NCI-H345 treated with DMSO at 0.1 percent for 48 hours (cell line): ENCODE results near the gene ATXN8OS.
A peak's percentile ranks its signal among the peaks of the same experiment; 100 is the strongest.
"Not testable (repeated sequence)": the region's sequence is repeated elsewhere in the genome, so short reads cannot be mapped to it uniquely, and the experiment has no call there.

Source experiments
- DNase-seq: peaks from one replicate; lab custom pipeline; 2025; ENCODE audit not compliant: unreplicated experiment; lab: John Stamatoyannopoulos, UW

The ATXN8OS gene

DNA sequence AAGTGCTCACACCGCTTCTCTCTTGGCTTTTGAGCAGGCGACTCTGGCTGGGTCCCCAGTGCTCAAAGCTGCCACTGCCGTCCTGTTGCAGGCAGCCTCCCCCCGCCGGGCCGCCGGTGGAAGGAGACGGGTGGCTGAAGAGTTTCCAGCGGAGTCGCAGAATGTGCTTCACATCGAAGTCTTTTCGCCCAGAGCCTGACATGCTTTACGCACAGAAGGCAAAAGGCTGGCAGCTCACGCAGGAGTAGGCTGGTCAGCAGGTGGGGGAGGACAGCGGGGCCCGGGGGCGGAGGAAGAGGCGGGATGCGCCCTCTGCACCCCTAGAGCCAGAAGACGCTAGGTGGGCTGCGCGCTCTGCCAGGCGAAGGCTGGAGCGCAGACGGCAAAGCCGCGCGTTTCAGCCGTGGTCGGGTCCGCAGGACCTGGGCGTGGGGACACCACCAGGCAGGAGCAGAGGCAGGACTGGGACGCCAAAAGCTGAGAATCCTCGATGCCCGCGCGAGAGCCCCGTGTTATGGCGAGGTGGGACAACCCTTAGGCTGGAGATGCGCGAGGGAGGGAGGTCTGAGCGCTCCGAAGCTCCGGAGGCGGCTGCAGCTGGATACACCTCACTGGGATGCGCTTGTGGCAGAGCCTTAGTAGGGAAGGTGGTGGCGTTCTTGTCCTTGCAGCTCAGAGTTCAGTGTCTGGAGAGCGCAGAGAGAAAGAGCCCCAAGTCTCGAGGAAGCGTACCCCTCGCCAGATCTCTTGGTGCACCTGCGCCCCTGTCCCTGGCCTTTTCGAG, at the start of gene ATXN8OS:
Gene ATXN8OS, plus strand, starts transcription at position 329 of the 784 bp plus-strand sequence.
- no peak for DNase-seq

DNA sequence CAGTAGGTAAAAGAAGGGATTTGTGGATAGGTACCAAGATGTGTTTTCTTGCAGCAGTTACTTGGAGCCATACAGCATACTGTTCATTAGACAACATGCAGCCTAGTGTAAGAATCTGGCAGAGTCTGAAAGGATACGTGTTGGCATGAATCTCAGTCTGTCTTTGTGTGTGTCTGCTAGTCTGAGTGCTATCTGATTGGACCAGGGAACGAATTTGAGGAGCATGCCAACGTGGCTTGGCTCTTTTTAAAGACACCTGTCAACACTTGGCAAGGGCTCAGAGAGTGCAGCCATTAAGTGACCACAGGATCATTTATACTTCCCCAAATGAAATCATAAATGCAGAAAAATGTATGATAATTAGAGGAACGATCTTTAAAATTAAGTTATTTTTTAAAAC, 27.6 kb upstream of the ATXN8OS start:
- no peak for DNase-seq

DNA sequence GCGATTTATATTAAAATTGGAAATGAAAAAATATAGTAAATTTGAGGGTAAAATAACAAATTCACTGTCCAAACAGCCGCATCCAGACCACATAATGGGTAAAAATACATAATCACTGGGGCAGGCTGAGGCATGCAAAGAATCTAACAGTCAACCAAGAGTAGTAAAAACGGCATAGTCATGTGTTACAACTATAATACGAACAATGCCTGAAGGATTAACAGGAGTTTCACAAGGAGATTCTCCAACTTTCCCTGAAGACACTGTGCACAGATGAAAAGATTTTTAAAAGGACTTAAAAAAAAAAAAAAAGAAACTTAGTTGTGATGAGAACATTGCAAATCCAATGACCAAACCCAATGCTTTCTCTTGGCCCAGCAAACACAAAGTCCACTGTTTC, 20.4 kb upstream of the ATXN8OS start:
- no peak for DNase-seq

DNA sequence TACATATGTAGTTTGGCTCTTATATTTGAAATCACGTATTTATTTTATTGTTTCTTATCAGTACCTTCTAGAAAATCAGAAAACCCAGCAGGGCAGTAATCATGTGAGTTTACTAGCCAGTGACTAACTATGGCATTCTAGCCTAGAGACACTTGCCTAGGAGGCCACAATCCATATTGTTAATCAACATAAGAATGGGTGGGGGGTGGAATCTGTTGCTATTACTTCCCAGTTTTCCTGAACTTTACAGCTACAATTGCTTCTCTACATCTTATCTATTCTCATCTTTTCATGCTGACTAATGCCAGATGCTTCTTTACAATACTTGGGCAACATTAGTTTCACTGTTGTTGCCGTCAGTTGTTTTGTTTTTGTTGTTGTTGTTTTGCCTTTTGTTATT, 18.7 kb upstream of the ATXN8OS start:
- no peak for DNase-seq

DNA sequence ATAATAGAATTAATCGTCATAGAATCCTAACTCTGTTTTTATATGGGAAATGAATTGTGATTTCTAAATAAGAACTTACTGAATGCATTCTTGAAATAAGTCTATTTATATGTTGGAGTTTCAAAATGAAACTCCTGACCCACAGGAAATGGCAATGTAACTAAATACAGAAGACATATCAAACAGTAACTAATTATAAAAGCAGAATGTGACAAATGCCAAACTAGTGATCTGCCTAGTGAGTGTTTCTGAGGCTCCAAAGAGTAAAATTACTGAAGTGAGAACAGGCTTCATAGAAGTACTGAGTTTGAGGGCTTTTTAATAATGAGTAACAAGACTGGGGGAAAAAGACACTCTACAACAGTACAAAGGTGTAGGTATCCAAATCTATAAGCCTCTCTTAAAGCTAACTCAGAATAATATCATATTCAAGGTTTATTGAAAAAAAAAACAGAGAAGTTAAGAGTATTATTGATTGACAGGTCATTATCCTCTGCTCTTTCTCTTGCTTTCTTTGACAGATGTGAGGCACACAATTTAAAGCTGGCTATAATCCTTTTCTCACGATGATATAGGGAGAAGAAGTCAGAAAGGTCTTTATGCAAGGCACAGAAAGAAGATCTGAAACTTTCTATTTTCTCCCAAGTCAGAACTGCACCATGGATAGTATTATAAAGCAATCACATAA, 17.4 kb upstream of the ATXN8OS start:
- no peak for DNase-seq

DNA sequence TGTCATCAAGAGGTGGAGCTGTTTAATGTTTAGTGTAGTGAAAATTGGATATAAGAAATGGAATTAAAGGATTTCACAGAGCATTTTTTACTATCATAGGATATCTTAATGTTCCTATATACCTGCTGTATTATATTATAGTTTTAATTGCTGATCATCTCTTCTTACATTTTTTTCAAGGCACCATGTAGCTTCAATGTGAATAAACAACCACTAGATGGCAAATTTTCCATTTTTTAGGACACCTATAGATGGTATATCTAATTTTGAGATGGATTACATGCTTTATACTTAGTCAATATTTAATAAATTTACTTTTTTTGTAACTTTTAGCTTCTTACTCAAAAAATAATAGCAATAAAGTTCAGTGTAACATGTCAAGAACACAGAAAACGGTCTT, 9.0 kb upstream of the ATXN8OS start:
- peak; percentile 16 for DNase-seq

DNA sequence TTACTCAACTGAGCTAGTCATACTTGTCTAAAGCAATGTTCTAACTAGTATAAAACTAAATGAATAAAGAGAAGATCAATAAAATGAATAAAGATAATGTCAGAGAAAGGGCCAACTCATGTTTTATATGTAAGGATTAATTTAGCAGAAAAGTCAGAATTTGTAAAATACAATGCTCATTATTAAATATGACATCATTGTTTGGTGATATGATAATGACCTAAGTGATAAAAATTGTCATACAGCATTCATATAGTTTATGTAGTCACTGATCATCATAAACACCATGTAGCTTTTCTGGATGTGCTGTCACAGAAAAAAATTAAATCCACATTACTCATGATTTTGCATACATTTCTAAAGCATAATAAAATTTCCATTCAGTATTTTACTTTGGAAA, 3.1 kb upstream of the ATXN8OS start:
- DNase-seq = no peak

DNA sequence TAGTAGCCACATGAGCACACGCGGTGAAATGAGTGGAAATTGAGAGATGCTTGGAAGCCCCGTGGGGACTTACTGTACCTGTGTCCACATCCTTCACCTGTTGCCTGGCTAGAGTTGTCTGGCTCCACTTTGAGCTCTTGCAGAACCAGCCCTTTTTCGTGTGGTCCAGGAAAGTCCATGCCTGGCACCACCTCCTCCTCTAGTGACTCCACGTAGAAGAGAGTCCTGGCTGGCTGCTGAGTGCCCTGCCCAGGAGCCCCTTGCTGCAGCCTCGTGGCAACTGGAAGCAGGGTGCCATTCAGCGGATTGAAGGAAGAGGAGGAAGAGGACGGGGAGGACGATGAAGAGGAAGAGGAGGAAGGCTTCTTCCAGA, 515 bp upstream of the ATXN8OS start:
- DNase-seq = no peak

DNA sequence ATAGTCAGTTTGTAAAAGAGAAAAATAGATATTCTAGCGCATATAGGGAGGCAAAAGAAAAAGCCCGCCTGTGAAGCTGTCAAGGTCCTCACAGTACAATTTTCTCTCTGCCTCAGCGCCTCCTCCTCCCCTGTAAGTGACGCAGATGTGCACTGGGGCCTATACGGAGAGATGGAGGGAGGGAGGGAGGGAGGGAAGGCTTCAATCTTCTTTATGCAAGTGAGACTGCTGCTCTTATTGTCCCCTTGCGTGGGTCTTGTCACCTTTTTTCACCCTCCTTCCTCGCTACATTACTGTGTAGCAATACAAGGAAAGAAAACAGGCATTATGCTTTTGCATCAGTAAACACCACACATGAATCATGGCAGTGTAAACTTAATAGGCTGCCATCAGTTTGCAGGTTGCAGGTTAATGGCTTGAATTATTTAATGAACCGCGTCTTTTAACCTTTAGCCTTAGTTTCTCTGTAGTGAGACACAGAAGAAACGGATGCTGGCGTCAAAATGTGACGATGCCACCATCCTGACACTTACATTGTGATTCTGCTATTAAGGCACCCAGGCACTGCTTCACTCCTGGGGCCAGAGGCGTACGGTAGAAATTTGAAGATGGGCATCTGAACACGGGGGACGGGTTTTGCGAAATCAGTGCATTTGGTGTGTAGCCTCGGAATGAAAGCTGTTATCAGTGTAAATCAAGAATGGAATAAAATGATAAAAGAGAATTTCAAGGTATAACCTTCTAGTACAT, 905 bp downstream of the ATXN8OS start, which contains the start of gene KLHL1:
Gene KLHL1, minus strand, starts transcription at position 97 of the 750 bp plus-strand sequence. CDS start 753 bp downstream, outside the sequence.
- no peak for DNase-seq

DNA sequence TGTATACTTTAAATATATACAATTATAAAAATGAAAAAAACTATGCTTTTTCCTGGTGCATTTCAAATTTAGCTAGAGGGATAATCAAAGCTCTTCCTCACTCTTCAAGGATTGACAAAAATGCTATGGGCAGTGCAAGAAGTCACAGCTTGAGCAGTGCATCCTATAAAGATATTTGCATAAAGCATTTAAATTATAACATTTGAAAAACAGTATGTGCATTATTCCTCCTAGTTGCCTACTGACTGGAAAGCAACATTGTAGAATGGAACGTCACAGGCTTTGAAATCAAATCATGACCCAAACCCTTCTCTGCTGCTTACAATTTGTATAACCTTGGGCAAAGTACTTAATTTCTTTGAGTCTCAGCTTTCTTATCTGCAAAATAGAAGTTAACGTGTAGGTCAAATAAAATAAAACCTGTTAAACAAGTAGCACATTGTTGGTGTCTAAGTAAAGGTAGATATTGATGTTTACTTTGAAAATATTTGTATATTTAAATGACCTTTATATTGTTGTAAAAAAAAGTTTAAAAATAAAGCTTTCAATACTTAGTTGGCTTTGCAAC, 9.8 kb downstream of the ATXN8OS start:
- DNase-seq = no peak

DNA sequence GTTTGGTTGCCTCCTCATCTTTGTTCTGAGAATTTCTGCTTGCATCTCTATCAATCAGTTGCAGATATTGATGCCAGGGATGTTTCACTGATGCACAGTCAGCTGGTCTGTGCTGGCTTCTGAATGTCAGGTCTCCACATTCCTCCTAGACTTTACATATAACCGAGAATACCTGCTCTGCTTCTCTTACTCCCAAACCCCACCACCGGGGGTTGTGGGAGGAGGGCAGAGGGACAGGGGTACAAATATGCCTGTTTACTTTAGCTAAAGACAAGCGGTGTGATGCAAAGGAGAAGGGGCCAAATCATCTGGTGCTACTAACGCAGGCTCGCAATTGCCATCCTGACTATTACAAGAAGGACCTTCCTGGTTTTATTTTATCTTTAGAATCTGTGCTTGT, 18.1 kb downstream of the ATXN8OS start:
- DNase-seq = no peak

DNA sequence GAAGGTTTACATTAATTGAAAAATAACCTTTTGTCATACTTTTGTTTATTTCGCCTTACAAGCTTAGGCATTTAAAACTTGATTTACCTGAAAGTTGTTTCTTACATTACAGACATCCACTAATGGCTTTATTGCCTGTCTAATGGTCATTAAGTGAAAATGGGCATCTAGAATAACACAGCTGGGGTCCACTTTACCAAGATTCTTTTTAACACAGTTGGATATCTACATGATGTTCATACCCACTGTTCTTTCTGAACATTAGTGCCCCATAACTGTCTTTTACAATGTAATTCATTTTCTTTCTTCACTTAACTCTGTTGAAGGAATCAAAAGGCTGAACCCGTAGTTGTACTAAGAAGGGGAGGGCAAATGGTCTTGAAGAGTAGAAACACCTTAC, 20.5 kb downstream of the ATXN8OS start:
- no peak for DNase-seq

DNA sequence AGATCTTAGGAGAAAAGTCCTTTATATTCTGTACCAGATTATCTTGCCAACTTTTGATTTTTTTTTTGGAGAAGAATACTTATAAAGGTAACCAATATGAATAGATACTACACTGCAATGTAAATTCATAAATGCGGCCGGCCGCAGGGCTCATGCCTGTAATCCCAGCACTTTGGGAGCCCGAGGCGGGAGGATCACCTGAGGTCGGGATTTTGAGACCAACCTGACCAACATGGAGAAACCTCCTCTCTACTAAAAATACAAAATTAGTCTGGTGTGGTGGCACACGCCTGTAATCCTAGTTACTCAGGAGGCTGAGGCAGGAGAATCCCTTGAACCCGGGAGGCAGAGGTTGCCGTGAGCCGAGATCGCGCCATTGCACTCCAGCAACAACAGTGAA, 35.0 kb downstream of the ATXN8OS start:
- DNase-seq = not testable (repeated sequence)

DNA sequence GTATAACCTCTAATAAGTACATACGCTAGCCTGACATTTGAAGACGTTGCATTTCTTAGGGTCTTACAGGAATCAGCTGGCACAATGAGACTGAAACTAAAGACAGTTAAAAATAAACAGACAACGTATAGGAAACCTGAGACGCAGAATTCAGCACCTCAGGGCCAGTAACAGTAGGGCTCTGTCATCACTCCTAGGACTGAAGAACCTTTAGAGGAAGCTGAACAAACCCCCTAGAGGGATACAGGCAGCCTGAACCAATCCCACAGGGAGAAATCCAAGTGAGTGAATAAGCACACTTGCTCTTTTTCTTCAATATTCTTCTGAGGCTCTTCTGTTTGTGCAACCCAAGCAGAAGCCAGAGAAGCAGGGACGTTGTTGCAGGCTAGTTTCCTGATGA, 54.5 kb downstream of the ATXN8OS start:
- DNase-seq = no peak

DNA sequence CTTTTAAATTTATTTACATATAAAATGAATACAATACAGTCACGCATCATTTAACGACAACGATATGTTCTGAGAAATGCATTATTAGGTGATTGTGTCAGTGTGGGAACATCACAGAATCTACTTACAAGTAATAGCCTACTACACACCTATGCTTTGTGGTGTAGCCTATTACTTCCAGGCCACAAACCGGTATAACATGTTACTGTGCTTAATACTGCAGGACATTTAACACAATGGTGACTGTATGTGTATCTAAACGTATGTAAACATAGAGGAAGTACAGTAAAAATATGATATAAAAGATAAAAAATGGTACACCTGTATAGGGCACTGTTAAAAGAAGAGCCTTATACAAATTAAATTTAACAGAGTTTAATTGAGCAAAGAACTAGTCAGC, 63.1 kb downstream of the ATXN8OS start:
- DNase-seq = no peak

DNA sequence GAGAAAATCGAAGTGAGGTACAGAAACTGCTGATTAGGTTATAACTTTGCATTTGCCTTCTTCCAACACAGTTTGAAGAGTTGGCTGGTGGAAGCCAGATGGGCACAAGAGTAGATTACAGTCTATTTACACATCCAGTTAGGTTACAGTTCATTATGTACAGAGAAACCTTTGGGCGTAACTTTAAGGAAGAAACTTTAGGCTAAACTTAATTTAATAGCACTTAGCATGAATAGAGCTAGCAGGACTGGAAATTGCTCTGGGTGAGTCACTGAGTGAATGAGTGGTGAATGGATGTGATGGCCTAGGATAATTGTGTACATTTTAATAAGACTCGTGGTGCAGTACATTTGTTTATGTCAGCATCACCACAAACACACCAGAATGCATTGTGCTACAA, 63.5 kb downstream of the ATXN8OS start:
- DNase-seq = no peak

DNA sequence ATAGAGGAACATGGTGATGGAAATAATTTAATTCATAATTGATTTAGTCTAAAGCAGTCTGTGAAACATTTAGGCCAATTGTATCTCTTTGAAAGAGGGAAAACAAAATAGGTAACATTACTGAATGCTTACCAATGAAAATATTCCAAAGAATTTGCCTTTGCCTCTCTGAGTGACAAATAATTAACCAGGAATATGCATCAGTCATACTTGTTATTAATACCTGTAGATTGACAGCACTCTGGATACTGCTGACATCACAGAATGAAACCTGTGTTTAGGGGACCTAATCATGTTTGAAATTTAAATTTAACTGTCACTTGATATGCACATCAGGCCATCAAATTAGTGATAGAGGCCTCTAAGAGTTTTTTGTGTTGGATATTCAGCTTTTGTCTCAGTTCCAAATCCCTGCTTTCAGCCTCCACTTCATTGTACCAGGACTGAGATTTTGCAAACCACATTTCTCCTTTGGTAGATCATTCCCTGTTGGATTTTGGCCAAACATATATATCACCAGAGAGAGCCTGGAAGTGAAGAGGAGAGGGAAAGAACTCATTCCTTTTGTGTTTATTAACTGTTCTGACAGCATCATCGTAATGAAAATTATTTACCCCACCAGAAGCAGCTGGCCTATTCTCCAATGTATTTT, 65.4 kb downstream of the ATXN8OS start:
- DNase-seq = no peak

DNA sequence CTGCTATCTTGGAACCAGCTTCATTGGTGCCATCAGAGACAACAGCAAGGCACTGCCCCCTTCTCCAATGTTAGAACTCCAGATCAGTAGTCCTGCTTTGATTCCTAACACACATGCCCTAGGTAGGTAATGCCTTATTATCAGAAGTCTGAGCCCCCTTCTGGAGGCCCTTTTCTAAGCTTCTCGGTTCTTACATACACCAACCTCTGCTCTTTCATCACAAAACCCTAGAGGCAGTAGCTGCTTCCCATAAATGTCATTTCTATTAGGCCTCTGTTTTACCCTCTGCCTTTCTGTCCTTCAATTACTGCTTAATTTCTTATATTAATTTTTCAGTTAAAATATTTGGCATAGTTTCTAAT, 66.0 kb downstream of the ATXN8OS start:
- DNase-seq = no peak

DNA sequence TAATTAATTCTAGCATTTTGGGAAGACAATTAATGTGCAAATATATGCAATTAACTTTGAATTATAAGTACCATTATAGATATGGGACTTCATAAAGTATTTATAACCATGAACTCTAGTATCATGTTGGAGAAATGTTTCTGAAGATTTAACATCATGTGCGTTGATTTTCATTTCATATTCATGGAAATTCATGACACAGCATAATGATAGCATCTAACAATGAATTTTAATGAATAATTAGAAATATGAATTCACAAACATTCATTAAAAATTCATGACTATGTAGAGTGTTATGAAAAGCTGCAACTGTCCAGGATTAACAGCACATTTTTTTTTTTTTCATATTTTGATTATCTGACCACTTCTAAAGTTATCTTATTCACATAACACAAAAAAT, 70.7 kb downstream of the ATXN8OS start:
- no peak for DNase-seq
